GM12878 (cell line): Measurements from ENCODE around the gene TMEM163. TPM values are rescaled to one million over a fixed set of nuclear protein-coding genes. Genes with fewer than 3 reads are reported as not detected.

Experiments used
- ATAC-seq: fragments of 200-7000 bp; cut with Tn5 transposase; 3 replicates; pipeline ENCODE4 v1.9.1; 2020; ENCODE audit warnings: mild to moderate bottlenecking, moderate library complexity
- BruUV-seq: library from RNA; stranded (reverse); fragments of 400-500 nt; replicated peaks from 2 replicates; lab custom pipeline; 2021; lab: Mats Ljungman, UMichigan
- CTCF ChIA-PET: fragments of 300-600 bp; sonication (Branson Sonifier 250); formaldehyde crosslinking; extraction: SDS; loops from one replicate; lab custom pipeline; 2021; ENCODE audit warnings: inconsistent platforms; lab: Yijun Ruan, JAX
- POLR2A ChIA-PET: fragments of 350-600 bp; formaldehyde crosslinking; extraction: SDS; loops from one replicate; lab custom pipeline; 2021; ENCODE audit warnings: inconsistent platforms; lab: Charles Lee
- RAD21 ChIA-PET: fragments of 300-600 bp; sonication (Branson Sonifier 250); formaldehyde crosslinking; loops from one replicate; lab custom pipeline; 2023; ENCODE audit warnings: antibody characterized with exemption; ENCODE audit not compliant: unreplicated experiment; lab: Charles Lee
- SMC1A ChIA-PET: fragments of 300-600 bp; sonication (Branson Sonifier 250); formaldehyde crosslinking; loops from one replicate; lab custom pipeline; 2023; ENCODE audit not compliant: unreplicated experiment, uncharacterized antibody; lab: Charles Lee
- DNase-seq: peaks from one replicate; pipeline ENCODE4 v3.0.0-alpha.2; 2011; ENCODE audit warnings: low read depth, low spot score
- FAIRE-seq: peaks from 3 replicates; lab custom pipeline; 2011; peaks lifted over from hg19 to GRCh38; lab: Jason Lieb, UNC
- H2AFZ ChIP-seq: 2 replicates; pipeline ENCODE4 v1.6.0; 2011; ENCODE audit warnings: low read depth, low read length, control low read depth; ENCODE audit not compliant: control insufficient read depth
- H3K27ac ChIP-seq: 2 replicates; pipeline ENCODE4 v1.5.1; 2011; ENCODE audit warnings: control low read depth; ENCODE audit not compliant: control insufficient read depth, insufficient read depth
- H3K27me3 ChIP-seq, 2 experiments: replicated peaks in 1 of 2; 2 replicates each; pipeline versions ENCODE4 v1.6.0 to v1.6.1; 2011; ENCODE audit warnings: low read length in 1 of 2; ENCODE audit not compliant: control insufficient read depth in 2 of 2, insufficient read depth in 2 of 2
- H3K36me3 ChIP-seq, 2 experiments: 2 replicates each; pipeline ENCODE4 v1.5.1; 2011; ENCODE audit warnings: low read length in 1 of 2; ENCODE audit not compliant: control insufficient read depth in 2 of 2, insufficient read depth in 2 of 2
- H3K4me1 ChIP-seq: 2 replicates; pipeline ENCODE4 v1.6.1; 2011; ENCODE audit warnings: mild to moderate bottlenecking, low read length, moderate library complexity, mixed read lengths; ENCODE audit not compliant: control insufficient read depth, insufficient read depth
- H3K4me2 ChIP-seq: 2 replicates; pipeline ENCODE4 v1.6.0; 2011; ENCODE audit warnings: control low read depth; ENCODE audit not compliant: control insufficient read depth, insufficient read depth
- H3K4me3 ChIP-seq: fragments of 200-600 bp; sonication (generic); 2 replicates; pipeline ENCODE4 v1.5.1; 2016
- H3K79me2 ChIP-seq: 2 replicates; pipeline ENCODE4 v1.6.0; 2011; ENCODE audit warnings: low read length; ENCODE audit not compliant: control insufficient read depth, insufficient read depth
- H3K9ac ChIP-seq: 2 replicates; pipeline ENCODE4 v1.8.0; 2011; ENCODE audit warnings: low read length, control low read depth, mixed read lengths; ENCODE audit not compliant: control insufficient read depth, insufficient read depth
- H3K9me3 ChIP-seq: replicated peaks from 3 replicates; pipeline ENCODE4 v1.5.1; 2011; ENCODE audit warnings: mild to moderate bottlenecking, low read length; ENCODE audit not compliant: control insufficient read depth, insufficient read depth
- H4K20me1 ChIP-seq: 2 replicates; pipeline ENCODE4 v1.6.0; 2011; ENCODE audit not compliant: control insufficient read depth, insufficient read depth
- ATF7 ChIP-seq: fragments of 450-650 bp; IDR thresholded peaks from 2 replicates; pipeline ENCODE4 v1.6.1; 2016; ENCODE audit warnings: low read depth, mild to moderate bottlenecking
- CBX3 ChIP-seq: fragments of 200-600 bp; sonication (generic); IDR thresholded peaks from 2 replicates; pipeline ENCODE4 v1.6.1; 2016; ENCODE audit warnings: low read depth, borderline replicate concordance
- CBX5 ChIP-seq: sonication (generic); IDR thresholded peaks from 2 replicates; pipeline ENCODE4 v1.6.1; 2016; ENCODE audit warnings: low read depth, moderate library complexity, mild to moderate bottlenecking, inconsistent platforms
- GATAD2B ChIP-seq: fragments of 450-650 bp; conservative IDR thresholded peaks from 2 replicates; pipeline ENCODE4 v1.6.1; 2017; ENCODE audit warnings: low read depth, mild to moderate bottlenecking, moderate library complexity
- HSF1 ChIP-seq: fragments of 150-350 bp; IDR thresholded peaks from 2 replicates; pipeline ENCODE4 v1.6.1; 2014; ENCODE audit warnings: mild to moderate bottlenecking, low read depth, low read length
- IKZF1 ChIP-seq: fragments of 450-650 bp; conservative IDR thresholded peaks from 2 replicates; pipeline ENCODE4 v1.6.1; 2017; ENCODE audit warnings: antibody characterized with exemption, mild to moderate bottlenecking
- KDM1A ChIP-seq: fragments of 200-600 bp; sonication (generic); IDR thresholded peaks from 2 replicates; pipeline ENCODE4 v1.6.1; 2016; ENCODE audit warnings: borderline replicate concordance
- NFIC ChIP-seq: IDR thresholded peaks from 2 replicates; pipeline ENCODE4 v1.6.1; 2012; ENCODE audit warnings: low read depth, mild to moderate bottlenecking, inconsistent platforms, low read length, moderate library complexity
- RBBP5 ChIP-seq: fragments of 200-600 bp; sonication (generic); conservative IDR thresholded peaks from 2 replicates; pipeline ENCODE4 v1.6.1; 2016
- RUNX3 ChIP-seq: IDR thresholded peaks from 2 replicates; pipeline ENCODE4 v1.6.1; 2012; ENCODE audit warnings: low read length, inconsistent platforms
- TAF1 ChIP-seq: IDR thresholded peaks from 2 replicates; pipeline ENCODE4 v1.6.1; 2011; ENCODE audit warnings: mild to moderate bottlenecking, low read depth, low read length, borderline replicate concordance
- ZNF274 ChIP-seq: IDR thresholded peaks from one replicate; pipeline ENCODE4 v1.8.0; 2011; ENCODE audit not compliant: insufficient read length, insufficient read depth
- ZNF384 ChIP-seq: IDR thresholded peaks from 2 replicates; pipeline ENCODE4 v1.6.1; 2012; ENCODE audit warnings: low read depth, mild to moderate bottlenecking, low read length, improper control_type of control experiment, borderline replicate concordance
- WGBS: methylation state at CpG from one replicate; pipeline ENCODE4 v1.1.6; 2016; ENCODE audit warnings: low lambda C conversion rate; ENCODE audit not compliant: insufficient replicate concordance, insufficient coverage; ENCODE audit errors: missing lambda C conversion rate; 5-methylcytosine and 5-hydroxymethylcytosine counted together
- in situ Hi-C: fragments of 300-500 bp; cut with MboI; formaldehyde crosslinking; loops from 9 replicates; pipeline ENCODE4 v1.14.3; 2018; ENCODE audit warnings: mixed read lengths
- intact Hi-C: fragments of 100-400 bp; cut with micrococcal nuclease; formaldehyde crosslinking; loops from one replicate; pipeline ENCODE4 v1.14.2; 2022; ENCODE audit not compliant: unreplicated experiment
- polyA plus RNA-seq, 11 experiments: library from polyadenylated mRNA; depleted of rRNA in 4 of 11; unstranded in 6 of 11; stranded (reverse) in 5 of 11; fragments of >200 nt; fragmentation: Nextera tagmentation in 4 of 11; fragmentation: Illumina TruSeq in 1 of 11; extraction: Ambion mirVana in 4 of 11; extraction: Trizol in 1 of 11; gene quantifications; 1 replicate in 1 of 11; 2 replicates in 10 of 11; pipeline versions ENCODE4 v1.2.1 to v1.2.3, GENCODE V29; 2011 to 2016; ENCODE audit warnings: inconsistent platforms in 2 of 11, missing spikeins in 2 of 11, low read depth in 1 of 11
- total RNA-seq, 4 experiments: library from RNA; depleted of rRNA in 3 of 4; stranded (reverse); fragments of >200 nt in 3 of 4; fragmentation: Illumina TruSeq in 1 of 4; extraction: Trizol in 1 of 4; gene quantifications; 2 replicates each; pipeline versions ENCODE4 v1.2.1 to v1.2.3, GENCODE V29; 2013 to 2021
- TF ChIP-seq, protein P1 (sequence below): fragments of 150-350 bp; IDR thresholded peaks from 2 replicates; pipeline ENCODE4 v1.6.1; 2016; ENCODE audit warnings: low read depth, low read length
- TF ChIP-seq, protein P2 (sequence below): fragments of 450-650 bp; IDR thresholded peaks from 2 replicates; pipeline ENCODE4 v1.6.1; 2016; ENCODE audit warnings: mild to moderate bottlenecking, moderate library complexity, borderline replicate concordance

The TMEM163 gene
- total and polyA plus RNA-seq, 10 of the 15 experiments (the other 5 are each of a cell fraction or from before 2014, with no cell fraction given), result 0.05 to 0.11 (median 0.07) TPM; not detected in 4

GRCh38 chr2:134683561-134684112, 35.2 kb downstream of the TMEM163 start (continued):
- TF ChIP-seq, protein P1, sequence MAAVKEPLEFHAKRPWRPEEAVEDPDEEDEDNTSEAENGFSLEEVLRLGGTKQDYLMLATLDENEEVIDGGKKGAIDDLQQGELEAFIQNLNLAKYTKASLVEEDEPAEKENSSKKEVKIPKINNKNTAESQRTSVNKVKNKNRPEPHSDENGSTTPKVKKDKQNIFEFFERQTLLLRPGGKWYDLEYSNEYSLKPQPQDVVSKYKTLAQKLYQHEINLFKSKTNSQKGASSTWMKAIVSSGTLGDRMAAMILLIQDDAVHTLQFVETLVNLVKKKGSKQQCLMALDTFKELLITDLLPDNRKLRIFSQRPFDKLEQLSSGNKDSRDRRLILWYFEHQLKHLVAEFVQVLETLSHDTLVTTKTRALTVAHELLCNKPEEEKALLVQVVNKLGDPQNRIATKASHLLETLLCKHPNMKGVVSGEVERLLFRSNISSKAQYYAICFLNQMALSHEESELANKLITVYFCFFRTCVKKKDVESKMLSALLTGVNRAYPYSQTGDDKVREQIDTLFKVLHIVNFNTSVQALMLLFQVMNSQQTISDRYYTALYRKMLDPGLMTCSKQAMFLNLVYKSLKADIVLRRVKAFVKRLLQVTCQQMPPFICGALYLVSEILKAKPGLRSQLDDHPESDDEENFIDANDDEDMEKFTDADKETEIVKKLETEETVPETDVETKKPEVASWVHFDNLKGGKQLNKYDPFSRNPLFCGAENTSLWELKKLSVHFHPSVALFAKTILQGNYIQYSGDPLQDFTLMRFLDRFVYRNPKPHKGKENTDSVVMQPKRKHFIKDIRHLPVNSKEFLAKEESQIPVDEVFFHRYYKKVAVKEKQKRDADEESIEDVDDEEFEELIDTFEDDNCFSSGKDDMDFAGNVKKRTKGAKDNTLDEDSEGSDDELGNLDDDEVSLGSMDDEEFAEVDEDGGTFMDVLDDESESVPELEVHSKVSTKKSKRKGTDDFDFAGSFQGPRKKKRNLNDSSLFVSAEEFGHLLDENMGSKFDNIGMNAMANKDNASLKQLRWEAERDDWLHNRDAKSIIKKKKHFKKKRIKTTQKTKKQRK, result no peak
- TF ChIP-seq, all 136 proteins: peak for 10

DNA sequence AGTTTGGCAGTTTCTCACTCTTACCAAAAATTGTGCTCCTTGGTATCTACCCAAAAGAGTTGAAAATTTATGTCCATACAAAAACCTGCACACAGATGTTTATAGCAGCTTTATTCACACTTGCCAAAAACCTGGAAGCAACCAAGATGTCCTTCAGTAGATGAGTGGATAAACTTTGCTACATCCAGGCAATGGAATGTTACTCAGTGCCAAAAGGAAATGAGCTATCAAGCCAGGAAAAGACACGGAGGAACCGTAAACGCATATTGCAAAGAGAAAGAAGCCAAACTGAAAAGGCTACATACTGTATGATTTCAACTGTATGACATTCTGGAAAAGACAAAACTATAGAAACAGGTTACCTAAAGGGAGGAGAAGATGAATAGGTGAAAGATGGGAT, 36.1 kb downstream of the TMEM163 start:
- Histone ChIP-seq H3K4me1 (no peaks in the 10 kb centered on the region; the same call in 1 of the 2 replicates), H3K27ac (no peak overlapping the region), H3K9ac (no peak overlapping the region), H4K20me1 (no peaks in the 10 kb centered on the region), H3K9me3 (no peaks in the 10 kb centered on the region), H3K79me2 (no peaks in the 10 kb centered on the region), H3K27me3 (no peaks in the 10 kb centered on the region), H3K4me2 (no peak overlapping the region), H2AFZ (no peak overlapping the region), H3K36me3 (no peaks in the 10 kb centered on the region), H3K4me3 (no peak overlapping the region)
- POLR2A ChIA-PET, result no interaction called here
- FAIRE-seq, result no peak
- CTCF ChIA-PET, result no interaction called here
- no TSS peak for BruUV-seq
- RAD21 ChIA-PET, result no interaction called here
- ATAC-seq, result no peak
- intact Hi-C loops, result no loop called here
- SMC1A ChIA-PET, result interaction anchor here (0.8 kb wide), 1 partner anchor 1471 kb away, joined by 3 read pairs; no protein-coding TSS in a partner anchor
- 62% methylated on average over 3 of the region's 3 CpGs for WGBS
- no peak for DNase-seq
- in situ Hi-C loops, result no loop called here
- TF ChIP-seq NFIC (no peak), CBX3 (no peak), GATAD2B (no peak), ZNF274 (no peak), KDM1A (no peak), RBBP5 (no peak), HSF1 (no peak), CBX5 (no peak), ZNF384 (no peak), IKZF1 (no peak), RUNX3 (no peak), ATF7 (no peak), TAF1 (no peak)
- TF ChIP-seq, protein P2, sequence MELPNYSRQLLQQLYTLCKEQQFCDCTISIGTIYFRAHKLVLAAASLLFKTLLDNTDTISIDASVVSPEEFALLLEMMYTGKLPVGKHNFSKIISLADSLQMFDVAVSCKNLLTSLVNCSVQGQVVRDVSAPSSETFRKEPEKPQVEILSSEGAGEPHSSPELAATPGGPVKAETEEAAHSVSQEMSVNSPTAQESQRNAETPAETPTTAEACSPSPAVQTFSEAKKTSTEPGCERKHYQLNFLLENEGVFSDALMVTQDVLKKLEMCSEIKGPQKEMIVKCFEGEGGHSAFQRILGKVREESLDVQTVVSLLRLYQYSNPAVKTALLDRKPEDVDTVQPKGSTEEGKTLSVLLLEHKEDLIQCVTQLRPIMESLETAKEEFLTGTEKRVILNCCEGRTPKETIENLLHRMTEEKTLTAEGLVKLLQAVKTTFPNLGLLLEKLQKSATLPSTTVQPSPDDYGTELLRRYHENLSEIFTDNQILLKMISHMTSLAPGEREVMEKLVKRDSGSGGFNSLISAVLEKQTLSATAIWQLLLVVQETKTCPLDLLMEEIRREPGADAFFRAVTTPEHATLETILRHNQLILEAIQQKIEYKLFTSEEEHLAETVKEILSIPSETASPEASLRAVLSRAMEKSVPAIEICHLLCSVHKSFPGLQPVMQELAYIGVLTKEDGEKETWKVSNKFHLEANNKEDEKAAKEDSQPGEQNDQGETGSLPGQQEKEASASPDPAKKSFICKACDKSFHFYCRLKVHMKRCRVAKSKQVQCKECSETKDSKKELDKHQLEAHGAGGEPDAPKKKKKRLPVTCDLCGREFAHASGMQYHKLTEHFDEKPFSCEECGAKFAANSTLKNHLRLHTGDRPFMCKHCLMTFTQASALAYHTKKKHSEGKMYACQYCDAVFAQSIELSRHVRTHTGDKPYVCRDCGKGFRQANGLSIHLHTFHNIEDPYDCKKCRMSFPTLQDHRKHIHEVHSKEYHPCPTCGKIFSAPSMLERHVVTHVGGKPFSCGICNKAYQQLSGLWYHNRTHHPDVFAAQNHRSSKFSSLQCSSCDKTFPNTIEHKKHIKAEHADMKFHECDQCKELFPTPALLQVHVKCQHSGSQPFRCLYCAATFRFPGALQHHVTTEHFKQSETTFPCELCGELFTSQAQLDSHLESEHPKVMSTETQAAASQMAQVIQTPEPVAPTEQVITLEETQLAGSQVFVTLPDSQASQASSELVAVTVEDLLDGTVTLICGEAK, result no peak
